Epithelial cell of alveolus of lung (primary cell): ENCODE data around the gene USHBP1. TPM values are rescaled to one million over a fixed set of nuclear protein-coding genes. Genes with fewer than 3 reads are reported as not detected.

Experiments
- total RNA-seq: library from RNA; depleted of rRNA; stranded (reverse); fragments of >200 nt; gene quantifications from 2 replicates; pipeline ENCODE4 v1.2.1, GENCODE V29; 2015

Gene USHBP1
- total RNA-seq: 0.26 TPM in 1 of 2 replicates, not detected in the other

GRCh38 chr19:17264641-17264979 lies at the start of gene USHBP1:
Gene USHBP1, minus strand, starts transcription at chr19:17264745. Its CDS starts 446 bp downstream, at chr19:17264299.

GRCh38 chr19:17309198-17309964 lies 44.8 kb upstream of the USHBP1 start, which contains the start of gene DDA1:
Gene DDA1, plus strand, starts transcription at chr19:17309563. Its CDS starts 92 bp downstream, at chr19:17309655.

GRCh38 chr19:17305517-17306284 lies 41.2 kb upstream of the USHBP1 start, which contains the start of gene MRPL34:
Gene MRPL34, plus strand, starts transcription at chr19:17305872. Its CDS starts 21 bp downstream, at chr19:17305893.

GRCh38 chr19:17303167-17303939 lies 38.8 kb upstream of the USHBP1 start, which contains the start of gene ABHD8:
Gene ABHD8, minus strand, starts transcription at chr19:17303425. Its CDS starts 1,809 bp downstream, at chr19:17301616.

GRCh38 chr19:17281391-17282304 lies 17.1 kb upstream of the USHBP1 start, which contains the start of gene ANKLE1:
Gene ANKLE1, plus strand, starts transcription at chr19:17281901. Its CDS starts 20 bp downstream, at chr19:17281921.

GRCh38 chr19:17266975-17267788 lies 2.6 kb upstream of the USHBP1 start, which contains the start of gene BABAM1:
Gene BABAM1, plus strand, starts transcription at chr19:17267443. Its CDS starts 1,364 bp downstream, at chr19:17268807.

GRCh38 chr19:17245535-17245984 lies 19.0 kb downstream of the USHBP1 start, which contains the start of gene NR2F6:
Gene NR2F6, minus strand, starts transcription at chr19:17245919. Its CDS starts 699 bp downstream, at chr19:17245220.

GRCh38 chr19:17226002-17226933 lies 38.3 kb downstream of the USHBP1 start, which contains the start of gene OCEL1:
Gene OCEL1, plus strand, starts transcription at chr19:17226226. Its CDS starts 22 bp downstream, at chr19:17226248.

GRCh38 chr19:17215127-17215971 lies 49.2 kb downstream of the USHBP1 start, which contains the start of gene USE1:
Gene USE1, plus strand, starts transcription at chr19:17215357. Its CDS starts 49 bp downstream, at chr19:17215406.

Other genes starting within 250 kb of the USHBP1 start
- 0.88 and 0.91 TPM in 2 replicates for gene CPAMD8, start 237.9 kb downstream of the USHBP1 start, total RNA-seq
- gene HAUS8, start 189.3 kb downstream of the USHBP1 start, total RNA-seq: 7.3 and 13.4 TPM in 2 replicates
- gene MYO9B, start 189.0 kb downstream of the USHBP1 start, total RNA-seq: 40.6 and 51.3 TPM in 2 replicates
- 28.7 and 43.4 TPM in 2 replicates for gene USE1, start 49.4 kb downstream of the USHBP1 start, total RNA-seq
- 20.2 and 28.4 TPM in 2 replicates for gene OCEL1, start 38.5 kb downstream of the USHBP1 start, total RNA-seq
- 76.9 and 86.4 TPM in 2 replicates for gene NR2F6, start 18.8 kb downstream of the USHBP1 start, total RNA-seq
- gene BABAM1, start 2.7 kb upstream of the USHBP1 start, total RNA-seq: 70.1 and 93.5 TPM in 2 replicates
- 0.39 and 0.96 TPM in 2 replicates for gene ANKLE1, start 17.2 kb upstream of the USHBP1 start, total RNA-seq
- gene ABHD8, start 38.7 kb upstream of the USHBP1 start, total RNA-seq: 16.2 and 40.7 TPM in 2 replicates
- 48.2 and 57.6 TPM in 2 replicates for gene MRPL34, start 41.1 kb upstream of the USHBP1 start, total RNA-seq
- 18.8 and 22.9 TPM in 2 replicates for gene DDA1, start 44.8 kb upstream of the USHBP1 start, total RNA-seq
- gene ANO8, start 70.1 kb upstream of the USHBP1 start, total RNA-seq: 4.3 and 5.6 TPM in 2 replicates
- 11.2 and 18.1 TPM in 2 replicates for gene GTPBP3, start 72.8 kb upstream of the USHBP1 start, total RNA-seq
- gene PLVAP, start 112.6 kb upstream of the USHBP1 start, total RNA-seq: 1.3 TPM in 1 of 2 replicates, not detected in the other
- gene CCDC194, start 129.5 kb upstream of the USHBP1 start, total RNA-seq: not detected in 2 replicates
- 2.8 and 6.7 TPM in 2 replicates for gene BST2, start 140.9 kb upstream of the USHBP1 start, total RNA-seq
- 91.5 and 97.4 TPM in 2 replicates for gene MVB12A, start 155.3 kb upstream of the USHBP1 start, total RNA-seq
- gene TMEM221, start 183.9 kb upstream of the USHBP1 start, total RNA-seq: 0.13 and 0.64 TPM in 2 replicates
- gene NXNL1, start 196.2 kb upstream of the USHBP1 start, total RNA-seq: not detected in 2 replicates
- gene SLC27A1, start 205.8 kb upstream of the USHBP1 start, total RNA-seq: 10.5 and 25.4 TPM in 2 replicates
- gene PGLS, start 246.9 kb upstream of the USHBP1 start, total RNA-seq: 97.4 and 107 TPM in 2 replicates